GM19463 (cell line): ENCODE results near the gene DPYSL4.
"Not testable (repeated sequence)": the region's sequence is repeated elsewhere in the genome, so short reads cannot be mapped to it uniquely, and the experiment has no call there.

Experiments
- ATAC-seq: cut with Tn5 transposase; IDR thresholded peaks from one replicate; pipeline ENCODE4 v1.9.1; 2021; ENCODE audit warnings: mild to moderate bottlenecking, moderate library complexity; ENCODE audit not compliant: unreplicated experiment

Gene DPYSL4

DNA sequence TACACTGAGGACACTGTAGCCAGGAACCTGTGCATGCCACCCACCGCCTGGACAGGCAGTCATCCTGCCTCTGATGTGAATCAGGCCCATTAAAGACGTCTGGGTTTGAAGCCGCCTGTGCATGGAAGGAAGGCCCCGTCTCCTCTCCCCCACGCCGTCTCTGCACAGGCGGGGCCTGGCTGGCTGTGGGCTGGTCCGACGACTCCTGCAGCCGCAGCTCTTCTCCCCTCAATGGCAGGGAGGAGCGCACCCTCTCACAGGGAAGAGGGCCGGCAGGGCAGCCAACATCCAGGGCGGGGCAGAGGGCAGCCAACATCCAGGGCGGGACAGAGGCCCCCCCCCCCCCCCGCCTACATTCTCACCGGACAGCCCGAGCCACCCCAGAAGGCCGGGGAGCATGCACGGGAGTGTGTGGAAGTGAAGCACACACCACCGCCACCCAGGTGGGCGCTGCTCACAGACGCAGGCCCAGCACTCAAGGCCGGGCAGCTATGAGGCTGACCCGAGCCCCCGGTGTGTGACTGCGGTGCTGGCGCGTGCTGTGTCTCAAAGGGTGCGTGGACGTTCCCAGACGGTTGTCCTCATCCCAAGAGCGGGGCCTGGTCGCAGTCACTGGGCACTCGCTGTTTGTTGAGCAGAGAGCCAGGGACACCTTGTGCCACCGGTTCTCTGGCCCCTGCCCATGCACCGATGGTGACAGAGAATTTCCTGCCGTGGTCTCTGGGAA is 19.1 kb downstream of the DPYSL4 start:
- no peak for ATAC-seq

DNA sequence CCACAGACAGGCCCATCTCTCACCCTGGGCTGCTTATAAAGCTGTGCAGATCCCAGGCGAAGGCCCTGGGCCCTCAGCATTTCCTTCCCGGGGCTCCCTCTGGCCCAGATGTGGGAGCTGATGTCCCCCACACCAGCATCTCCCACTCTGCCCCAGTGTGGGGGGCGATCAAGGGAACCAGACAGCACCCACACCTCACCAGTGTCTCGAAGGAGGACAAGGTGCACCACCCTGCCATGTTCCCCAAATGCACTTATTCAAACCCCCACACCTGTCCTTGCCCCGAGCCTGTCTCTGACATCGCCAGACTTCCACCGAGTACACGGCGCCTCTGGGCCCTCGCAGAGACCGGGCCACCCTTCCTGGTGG is 19.6 kb downstream of the DPYSL4 start:
- no peak for ATAC-seq

DNA sequence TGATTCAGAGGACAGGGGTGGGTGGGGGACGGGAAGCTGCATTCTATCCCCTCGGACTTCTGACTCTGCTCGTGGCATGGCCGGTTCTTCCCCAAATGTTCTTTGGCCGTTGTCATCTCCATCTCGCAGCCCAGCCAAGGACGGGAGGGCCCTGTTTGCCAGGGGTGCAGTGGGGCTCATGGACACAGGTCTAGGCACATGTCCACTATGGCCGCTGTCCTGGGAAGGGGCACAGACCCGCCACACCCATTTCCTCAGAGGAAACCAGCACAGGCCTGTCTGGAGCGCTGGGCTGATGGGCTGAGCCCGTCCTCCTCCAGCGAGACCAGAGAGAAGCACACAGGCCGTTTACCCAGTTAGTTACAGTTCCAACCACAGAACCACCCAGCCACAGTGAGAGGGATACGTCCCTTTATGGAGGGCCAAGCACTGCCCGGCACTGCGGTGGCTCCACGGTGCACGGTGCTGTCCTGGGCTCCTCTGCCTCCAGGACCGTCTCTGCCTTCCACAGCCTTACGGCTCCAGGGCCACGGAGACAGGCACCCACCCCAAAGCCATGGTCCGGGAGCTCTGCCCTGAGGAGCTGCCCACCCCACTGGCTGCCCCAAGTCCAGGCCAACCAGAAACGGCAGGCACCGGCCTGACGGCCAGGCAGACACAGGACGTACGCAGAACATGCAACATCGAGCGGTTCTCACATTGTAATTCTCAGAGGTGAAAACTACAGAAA is 20.2 kb downstream of the DPYSL4 start:
- no peak for ATAC-seq

DNA sequence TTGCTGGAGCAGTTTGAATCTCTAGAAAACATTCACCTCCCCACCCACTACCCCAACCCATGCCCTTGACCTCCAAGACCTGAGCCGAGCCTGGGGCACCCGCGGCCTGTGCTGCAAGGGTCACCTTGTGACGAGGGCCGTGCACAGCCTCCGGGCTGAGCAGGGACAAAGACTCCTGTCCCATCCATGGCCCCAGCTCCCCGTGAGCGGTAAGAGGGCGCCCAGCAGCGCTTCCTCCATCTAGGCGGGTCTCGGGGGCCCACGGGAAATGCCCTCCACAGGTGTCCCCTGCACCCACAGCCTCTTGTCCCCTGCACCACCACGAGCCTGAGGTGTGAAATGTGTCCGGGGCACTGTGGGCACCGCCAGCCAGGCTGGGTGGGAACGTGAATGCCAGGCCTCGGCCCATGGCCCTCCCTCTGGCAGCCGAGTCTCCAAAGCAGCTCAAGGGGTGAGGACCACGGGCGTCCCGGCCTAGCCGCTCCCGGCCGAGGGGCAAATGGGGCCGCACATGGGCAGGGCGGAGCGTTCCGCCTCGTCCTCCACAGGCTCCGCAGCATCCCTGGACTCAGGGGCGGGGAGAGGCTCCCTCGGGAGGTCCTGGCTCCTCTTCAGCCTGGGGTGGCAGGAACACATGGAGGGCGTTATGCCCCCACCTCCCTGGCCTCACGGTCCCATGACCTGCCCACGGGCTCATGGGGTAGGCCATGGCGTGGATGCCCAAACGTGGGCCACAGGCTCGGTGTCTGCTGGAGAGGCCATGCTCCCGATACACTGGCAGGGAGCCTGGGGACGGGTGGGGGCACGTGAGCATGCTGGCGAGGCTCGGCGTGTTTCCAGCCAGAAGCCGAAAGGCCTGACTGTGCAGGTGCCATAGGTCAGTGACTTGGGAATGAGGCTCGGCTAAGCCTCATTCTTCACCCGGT is 21.1 kb downstream of the DPYSL4 start:
- ATAC-seq: no peak

DNA sequence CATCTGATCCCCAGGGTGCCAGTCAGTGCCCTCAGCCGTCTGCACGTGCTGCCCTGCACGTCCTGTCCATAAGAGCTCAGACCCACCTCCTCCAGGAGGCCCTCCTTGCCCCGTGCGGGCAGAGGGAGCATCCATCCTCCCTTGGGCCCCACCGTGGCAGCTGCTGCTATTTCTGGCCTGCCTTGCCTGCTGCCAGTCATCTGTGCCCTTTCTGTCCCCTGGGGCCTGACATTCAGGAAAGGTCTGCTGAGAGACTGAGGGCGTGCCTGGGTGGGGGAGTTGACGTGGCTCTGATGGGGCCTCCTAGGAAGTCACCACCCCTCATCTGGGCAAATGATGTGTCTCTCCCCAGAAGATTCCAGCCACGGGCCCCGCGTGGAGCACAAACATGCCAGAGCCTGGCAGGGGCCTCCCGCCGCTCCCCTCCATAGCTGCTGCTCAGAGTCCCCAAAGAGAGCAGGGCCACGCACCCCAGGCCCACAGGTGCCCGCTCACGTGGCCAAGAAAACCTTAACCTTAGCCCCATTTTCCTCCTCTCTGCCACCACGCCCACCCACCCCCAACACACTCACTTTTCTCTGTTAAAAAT is 21.8 kb downstream of the DPYSL4 start:
- no peak for ATAC-seq

DNA sequence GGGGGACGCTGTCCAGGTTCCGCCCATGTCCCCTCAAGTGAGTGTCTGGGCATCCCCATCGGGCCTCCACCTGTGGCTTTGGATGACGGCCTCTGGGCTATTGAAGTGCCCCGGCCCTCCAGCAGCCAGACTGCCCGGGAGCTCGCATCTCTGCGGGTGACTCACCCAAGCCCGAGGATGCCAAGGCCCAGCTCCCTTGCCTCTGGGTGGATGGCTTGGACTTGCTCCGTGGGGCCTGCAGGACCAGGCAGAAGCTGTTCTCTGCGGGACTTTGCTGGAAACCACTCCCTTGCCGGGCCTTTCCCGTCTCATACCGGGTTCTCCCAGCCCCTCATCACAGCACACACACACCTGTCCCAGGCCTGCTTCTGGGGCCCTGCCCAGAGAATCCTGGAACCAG is 22.4 kb downstream of the DPYSL4 start:
- ATAC-seq: no peak

DNA sequence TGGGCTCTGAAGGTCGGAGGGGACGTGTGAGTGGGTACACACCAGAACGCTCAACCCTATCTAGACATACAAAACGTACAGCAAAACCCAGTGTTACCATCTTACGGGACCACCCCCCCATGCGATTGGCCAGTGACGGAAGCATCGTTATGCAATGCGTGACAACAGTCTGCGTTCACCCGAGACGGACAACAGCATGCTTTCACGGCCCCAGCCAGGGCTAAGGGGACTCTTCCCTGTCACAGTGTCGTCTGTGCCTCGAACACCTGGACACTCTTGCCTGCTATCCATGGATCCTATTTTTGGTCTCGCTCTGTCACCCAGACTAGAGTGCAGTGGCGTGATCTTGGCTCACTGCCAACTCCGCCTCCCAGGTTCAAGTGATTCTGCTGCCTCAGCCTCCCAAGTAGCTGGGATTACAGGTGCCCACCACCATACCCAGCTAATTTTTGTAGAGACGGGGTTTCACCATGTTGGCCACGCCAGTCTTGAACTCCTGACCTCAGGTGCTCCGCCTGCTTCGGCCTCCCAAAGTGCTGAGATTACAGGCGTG is 23.3 kb downstream of the DPYSL4 start:
- ATAC-seq: no peak

DNA sequence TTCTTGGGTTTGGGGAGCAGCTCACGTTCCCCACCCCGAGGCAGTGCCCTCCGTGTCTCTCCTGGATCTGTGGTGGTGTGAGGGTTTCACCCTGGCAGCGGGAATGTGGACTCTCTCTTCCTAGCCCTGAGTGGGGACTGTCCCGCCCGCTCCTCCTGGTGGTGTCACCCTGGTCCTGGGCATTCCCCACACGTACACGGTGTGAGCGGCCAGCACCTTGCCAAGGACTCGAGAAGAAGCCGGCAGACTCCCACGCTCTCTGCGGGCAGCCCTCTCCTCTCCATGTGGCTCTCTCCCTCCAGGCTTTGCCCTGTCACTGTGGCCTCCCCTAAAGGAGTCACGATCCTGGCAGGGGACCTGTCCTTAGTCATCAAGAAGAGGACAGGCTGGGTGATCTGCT is 24.0 kb downstream of the DPYSL4 start:
- no peak for ATAC-seq

DNA sequence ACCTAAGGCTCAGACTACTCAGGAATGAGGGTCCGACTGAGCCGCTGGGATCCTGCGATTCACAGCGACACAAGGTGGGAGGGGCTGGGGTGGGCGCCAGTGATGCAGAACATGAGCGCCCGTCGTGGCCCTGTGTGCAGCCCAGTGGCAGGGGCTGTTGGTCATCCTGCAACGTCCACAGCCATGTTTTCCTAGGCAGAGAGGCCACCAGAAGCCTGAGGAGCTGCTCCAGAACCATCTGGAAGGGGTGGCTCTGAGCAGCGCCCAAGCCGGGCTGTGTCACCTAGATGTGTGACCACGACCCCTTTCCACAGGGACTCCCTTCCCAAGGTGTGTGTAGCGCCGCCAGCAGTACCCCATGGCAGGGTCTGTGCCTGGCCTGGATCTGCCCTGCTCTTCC is 24.5 kb downstream of the DPYSL4 start:
- no peak for ATAC-seq

DNA sequence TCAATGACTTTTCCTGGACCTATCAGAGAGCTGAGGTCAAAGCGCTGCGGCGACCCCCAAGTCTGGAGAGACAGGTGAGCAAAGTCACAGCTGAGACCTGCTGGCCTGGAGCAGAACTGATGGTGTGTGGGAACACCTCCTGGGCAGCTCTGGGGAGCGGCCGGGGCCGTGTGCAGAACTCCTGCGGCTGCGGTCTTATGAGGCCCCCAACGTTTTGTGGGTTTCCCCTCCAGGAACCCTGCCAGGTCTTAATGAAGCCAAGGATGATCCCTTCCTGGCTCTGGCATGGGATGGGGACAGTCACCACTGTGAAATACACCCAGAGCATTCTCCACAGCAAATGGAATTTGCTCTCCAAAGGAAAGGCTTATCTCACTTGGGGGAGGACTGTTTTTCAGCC is 26.1 kb downstream of the DPYSL4 start:
- no peak for ATAC-seq

DNA sequence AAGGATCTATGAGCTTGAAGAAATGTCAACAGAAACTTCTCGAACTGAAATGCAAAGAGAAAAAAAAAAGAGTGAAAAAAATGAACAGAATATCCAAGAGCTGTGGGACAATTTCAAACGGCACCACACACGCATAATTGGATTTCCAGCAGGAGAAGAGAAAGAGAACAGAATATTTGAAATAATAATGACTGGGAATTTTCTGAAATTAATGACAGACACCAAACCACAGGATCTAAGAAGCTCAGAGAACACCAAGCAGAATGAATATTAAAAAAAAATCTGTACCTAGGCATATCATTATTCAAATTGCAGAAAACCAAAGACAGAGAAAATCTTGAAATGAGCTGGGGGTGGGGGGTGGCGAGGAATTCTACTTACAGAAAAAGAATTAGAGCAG is 27.2 kb downstream of the DPYSL4 start:
- ATAC-seq: no peak

DNA sequence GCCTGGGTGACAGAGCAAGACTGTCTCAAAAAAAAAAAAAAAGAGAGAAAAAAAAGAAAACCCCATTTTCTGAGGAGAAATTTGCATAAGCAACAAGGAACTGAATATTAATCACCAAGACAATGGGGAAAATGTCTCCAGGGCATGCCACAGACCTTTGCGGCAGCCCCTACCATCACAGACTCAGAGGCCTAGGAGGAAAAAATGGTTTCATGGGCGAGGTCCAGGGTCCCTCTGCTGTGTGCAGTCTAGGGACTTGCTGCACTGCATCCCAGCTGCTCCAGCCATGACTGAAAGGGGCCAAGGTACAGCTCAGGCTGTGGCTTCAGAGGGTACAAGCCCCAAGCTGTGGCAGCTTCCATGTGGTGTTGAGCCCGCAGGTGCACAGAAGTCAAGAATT is 29.7 kb downstream of the DPYSL4 start:
- ATAC-seq: not testable (repeated sequence)

DNA sequence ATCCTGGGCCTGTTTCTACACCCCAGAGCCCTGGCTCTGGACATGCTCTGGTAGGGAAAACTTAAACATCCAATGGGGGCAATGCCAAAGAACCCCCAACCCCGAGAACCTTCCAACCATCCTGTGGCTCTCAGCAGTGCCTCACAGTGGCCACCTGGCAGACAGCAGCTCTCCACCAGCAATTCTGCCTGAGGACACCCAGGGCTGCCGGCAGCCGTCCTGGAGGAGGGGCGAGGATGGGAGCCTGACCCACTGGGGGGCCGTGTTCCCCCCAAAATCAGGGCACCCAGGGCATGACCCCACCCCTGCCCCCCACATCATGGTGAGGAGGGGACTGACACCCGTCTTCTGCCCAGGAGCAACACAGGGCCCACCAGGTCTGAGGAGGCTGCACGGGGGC is 32.7 kb downstream of the DPYSL4 start:
- no peak for ATAC-seq

DNA sequence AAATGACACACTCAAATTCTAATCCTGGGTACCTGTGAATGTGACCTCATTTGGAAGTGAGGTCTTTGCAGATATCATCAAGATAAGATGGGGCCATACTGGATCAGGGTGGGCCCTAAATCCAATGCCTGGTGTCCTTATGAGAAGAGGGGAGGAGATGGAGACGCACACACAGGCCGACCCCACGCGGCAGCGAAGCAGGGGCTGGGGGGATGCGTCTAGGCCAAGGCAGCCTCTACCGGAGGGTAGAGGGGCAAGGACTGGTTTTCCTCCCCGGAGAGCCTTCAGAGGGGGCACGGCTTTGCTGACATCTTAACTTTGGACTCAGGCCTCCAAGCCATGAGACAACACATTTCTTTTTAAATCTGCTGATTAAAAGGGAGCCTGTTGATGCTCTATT is 33.3 kb downstream of the DPYSL4 start:
- no peak for ATAC-seq

DNA sequence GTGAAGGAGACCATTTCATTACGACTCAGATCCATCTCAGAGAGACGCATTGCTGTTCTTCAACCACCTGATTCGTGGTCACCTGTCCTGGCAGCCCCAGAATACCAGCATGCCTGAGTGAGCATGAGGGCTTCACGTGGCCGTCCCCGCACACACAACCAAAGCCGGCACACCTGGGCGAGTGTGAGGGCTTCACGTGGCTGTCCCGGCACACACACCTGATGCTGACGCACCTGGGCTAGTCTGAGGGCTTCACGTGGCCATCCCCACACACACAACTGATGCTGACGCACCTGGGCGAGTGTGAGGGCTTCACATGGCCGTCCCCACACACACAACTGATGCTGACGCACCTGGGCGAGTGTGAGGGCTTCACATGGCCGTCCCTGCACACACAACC is 34.2 kb downstream of the DPYSL4 start:
- not testable (repeated sequence) for ATAC-seq

DNA sequence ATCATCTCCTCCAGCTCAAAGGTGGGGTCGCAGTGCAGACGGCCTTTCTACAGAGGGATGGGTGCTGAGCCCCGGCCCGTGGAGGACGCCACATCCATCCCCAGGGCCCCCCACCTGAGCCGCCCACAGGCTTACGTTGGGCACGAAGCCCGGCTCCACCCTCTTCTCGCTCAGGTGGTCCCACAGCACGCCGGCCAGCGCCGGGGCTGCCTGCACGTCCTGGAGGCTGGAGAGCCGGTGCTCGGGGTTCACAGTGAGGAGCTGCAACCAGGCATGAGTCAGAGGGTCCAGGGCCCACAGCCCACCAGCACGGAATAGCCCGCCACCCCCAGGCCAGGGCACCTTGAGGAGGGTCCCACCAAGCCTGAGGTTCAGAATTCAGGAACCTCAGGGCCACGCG is 36.0 kb downstream of the DPYSL4 start:
- ATAC-seq: no peak

DNA sequence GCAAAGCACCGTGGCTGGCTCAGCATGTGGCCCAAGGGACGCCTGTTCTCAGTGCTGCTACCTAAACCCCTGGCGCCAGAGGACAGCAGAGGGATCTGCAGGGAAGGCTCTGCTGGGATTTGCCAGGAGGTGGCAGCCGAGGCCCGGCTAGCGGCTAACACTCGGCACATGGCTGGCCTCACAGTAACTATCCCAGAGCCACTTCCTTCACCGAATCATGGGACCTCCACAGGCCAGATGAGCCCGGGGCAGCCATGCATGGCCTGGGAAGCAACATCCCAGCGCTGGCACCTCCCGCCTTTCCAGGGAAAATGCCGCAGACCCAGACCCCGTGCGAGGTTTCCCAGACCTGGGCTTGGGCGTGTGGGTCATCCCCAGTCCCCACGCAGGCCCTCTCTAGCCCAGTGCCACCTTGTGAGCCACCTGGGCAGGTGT is 36.4 kb downstream of the DPYSL4 start:
- peak; percentile 92 for ATAC-seq

DNA sequence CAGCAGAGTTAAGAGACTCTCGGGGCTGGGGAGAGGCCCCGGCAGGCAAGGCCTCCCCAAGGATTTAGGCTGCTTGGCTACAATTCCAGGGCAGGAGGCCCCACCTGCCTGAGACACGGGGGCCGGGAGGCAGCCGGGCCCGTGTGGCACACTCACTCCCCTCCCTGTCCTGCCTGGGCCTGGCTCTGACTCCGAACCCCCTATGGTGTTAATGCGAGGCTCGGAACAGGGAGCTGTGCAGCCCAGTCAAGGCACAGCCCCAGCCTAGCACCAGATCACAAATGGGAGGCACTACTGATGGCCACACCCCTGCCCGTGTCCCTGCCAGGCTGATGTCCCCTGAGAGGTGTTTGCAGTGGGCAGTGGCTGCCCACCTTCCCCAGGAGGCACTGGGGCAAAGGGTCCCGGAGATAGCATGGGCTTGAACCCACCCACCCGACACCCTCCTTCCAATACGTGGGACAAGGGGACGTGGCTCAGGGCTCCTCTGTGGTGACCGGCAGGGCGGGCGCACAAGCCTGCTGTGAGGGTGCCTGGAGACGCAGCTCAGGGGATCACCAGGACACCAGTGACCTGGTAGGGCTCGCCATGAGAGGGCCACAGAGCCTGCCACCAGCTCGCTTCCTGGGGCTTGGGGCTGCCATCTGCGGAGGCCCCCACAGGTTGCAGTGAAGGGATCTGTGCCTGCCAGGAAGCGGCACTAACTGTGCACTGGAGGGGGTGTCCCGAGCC is 37.0 kb downstream of the DPYSL4 start:
- no peak for ATAC-seq

DNA sequence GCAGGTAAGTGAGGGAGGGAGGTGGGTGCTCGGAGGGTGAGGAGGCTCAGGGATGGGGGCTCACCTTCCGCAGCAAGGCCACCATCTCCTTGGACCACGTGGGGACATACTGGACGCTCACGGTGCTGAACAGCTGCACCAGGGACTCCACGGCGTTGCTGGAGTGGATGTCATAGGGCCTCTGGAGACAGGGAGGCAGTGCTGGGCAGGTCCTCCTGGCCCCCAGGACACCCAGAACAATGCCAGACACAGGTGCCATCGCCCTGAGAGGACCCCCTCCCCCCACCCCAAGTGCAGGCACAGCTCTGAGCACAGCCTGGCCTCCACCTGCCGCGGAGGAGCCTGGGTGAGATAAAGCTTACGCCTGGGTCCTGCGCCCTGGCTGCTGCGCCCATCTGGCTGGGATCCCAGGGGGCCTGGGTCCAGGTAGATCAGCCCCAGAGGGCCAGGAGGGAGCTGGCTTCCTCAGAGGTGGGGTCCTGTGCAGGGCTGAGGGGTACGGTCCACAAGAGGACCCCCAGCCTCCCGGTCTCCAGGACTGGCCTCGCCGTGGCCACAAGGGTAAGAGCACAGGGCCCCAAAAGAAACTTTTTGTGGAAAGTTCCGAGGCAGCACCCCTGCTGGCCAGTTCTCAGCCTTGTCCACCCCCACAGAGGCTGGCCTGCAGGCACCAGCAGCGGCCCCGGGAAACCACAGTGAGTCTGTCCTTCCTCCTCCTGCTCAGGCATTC is 37.8 kb downstream of the DPYSL4 start:
- no peak for ATAC-seq
